Lower leg skin (tissue), 4 donors: ENCODE measurements around the gene TNFRSF1A. TPM values are rescaled to one million over a fixed set of nuclear protein-coding genes. Genes with fewer than 3 reads are reported as not detected.

Experiments
- DNase-seq, 2 donors: peaks; one replicate each; pipeline ENCODE4 v3.0.0-alpha.2; 2019; ENCODE audit warnings: low spot score in 2 of 2
- H3K4me3 ChIP-seq: fragments of 200-600 bp; sonication (generic); 2 replicates; pipeline ENCODE4 v1.5.1; 2017; ENCODE audit warnings: mild to moderate bottlenecking, low read depth; ENCODE audit not compliant: poor library complexity, severe bottlenecking
- POLR2A ChIP-seq, 2 donors: fragments of 450-650 bp; IDR thresholded peaks; one replicate each; pipeline ENCODE4 v1.6.1; 2016 to 2017; ENCODE audit warnings: antibody characterized with exemption in 2 of 2, mild to moderate bottlenecking in 1 of 2, moderate library complexity in 1 of 2
- WGBS, 2 donors: methylation state at CpG; one replicate each; pipeline ENCODE4 v1.1.5; 2018; 5-methylcytosine and 5-hydroxymethylcytosine counted together
- intact Hi-C: fragments of 100-400 bp; cut with DNase I; formaldehyde crosslinking; loops from one replicate; pipeline ENCODE4 v1.15.0; 2023; ENCODE audit warnings: low total_unique reads
- total RNA-seq, 4 donors: library from RNA; depleted of rRNA; stranded (reverse); fragments of >200 nt; gene quantifications; one replicate each; pipeline ENCODE4 v1.1.0, GENCODE V29; 2016
- TF ChIP-seq, protein P1 (sequence below), 3 donors: fragments of 450-650 bp; IDR thresholded peaks; one replicate each; pipeline ENCODE4 v1.5.1; 2016; ENCODE audit warnings: antibody characterized with exemption in 3 of 3, mild to moderate bottlenecking in 3 of 3, moderate library complexity in 2 of 3

The TNFRSF1A gene
- total RNA-seq, 4 donors from 2014 or later = 104 to 252 (median 186) TPM

DNA sequence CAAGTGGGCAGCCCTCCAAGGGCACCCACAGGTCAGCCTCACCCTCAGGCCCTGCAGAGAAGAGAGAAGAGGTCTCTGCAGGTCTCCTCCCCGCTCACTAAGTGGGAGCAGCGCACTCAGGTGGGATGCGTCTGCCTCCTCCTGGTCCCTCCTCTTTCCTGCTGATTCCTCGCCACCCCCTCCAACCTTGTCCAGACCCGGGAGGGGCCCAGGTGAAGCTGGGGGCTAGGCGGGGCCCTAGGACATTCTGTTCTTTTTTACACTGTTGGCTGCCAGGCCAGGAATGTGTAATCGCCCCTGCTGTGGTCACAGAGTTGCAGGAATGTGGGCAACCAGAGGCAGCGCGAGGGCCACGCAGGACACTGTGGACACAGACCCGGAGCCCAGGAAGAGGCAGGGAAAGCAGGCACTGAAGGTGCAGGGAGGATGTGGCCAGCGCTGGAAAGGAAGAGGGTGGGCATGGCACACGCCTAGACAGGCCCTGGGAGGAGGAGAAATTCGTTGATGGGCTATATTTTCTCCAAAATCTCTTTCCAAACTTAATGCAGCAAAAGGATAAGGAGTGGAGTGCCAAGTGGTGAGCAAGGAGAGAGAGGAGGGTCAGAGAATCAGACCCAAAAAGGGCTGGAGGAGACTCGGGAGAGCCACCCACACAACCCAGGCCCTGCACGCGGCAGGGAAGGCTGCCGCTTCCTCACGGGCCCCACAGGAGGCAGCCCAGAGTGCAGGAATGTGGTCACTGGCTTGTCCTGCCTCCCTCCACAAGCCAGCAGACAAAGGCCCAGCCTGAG, 34.4 kb upstream of the TNFRSF1A start:
- 37 to 41% methylated on average over 19 of the region's 19 CpGs for WGBS, 2 donors
- TF ChIP-seq POLR2A (IDR thresholded peaks at IDR 0.05) = no peak
- TF ChIP-seq, protein P1, sequence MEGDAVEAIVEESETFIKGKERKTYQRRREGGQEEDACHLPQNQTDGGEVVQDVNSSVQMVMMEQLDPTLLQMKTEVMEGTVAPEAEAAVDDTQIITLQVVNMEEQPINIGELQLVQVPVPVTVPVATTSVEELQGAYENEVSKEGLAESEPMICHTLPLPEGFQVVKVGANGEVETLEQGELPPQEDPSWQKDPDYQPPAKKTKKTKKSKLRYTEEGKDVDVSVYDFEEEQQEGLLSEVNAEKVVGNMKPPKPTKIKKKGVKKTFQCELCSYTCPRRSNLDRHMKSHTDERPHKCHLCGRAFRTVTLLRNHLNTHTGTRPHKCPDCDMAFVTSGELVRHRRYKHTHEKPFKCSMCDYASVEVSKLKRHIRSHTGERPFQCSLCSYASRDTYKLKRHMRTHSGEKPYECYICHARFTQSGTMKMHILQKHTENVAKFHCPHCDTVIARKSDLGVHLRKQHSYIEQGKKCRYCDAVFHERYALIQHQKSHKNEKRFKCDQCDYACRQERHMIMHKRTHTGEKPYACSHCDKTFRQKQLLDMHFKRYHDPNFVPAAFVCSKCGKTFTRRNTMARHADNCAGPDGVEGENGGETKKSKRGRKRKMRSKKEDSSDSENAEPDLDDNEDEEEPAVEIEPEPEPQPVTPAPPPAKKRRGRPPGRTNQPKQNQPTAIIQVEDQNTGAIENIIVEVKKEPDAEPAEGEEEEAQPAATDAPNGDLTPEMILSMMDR (IDR thresholded peaks at IDR 0.05) = no peak
- DNase-seq = peak in 1 of 2 donors; percentile 91
- H3K4me3 ChIP-seq = no peak overlapping the region
- intact Hi-C loops = loop anchor here (5.0 kb wide), 1 partner anchor 39 kb away; no protein-coding TSS in a partner anchor

DNA sequence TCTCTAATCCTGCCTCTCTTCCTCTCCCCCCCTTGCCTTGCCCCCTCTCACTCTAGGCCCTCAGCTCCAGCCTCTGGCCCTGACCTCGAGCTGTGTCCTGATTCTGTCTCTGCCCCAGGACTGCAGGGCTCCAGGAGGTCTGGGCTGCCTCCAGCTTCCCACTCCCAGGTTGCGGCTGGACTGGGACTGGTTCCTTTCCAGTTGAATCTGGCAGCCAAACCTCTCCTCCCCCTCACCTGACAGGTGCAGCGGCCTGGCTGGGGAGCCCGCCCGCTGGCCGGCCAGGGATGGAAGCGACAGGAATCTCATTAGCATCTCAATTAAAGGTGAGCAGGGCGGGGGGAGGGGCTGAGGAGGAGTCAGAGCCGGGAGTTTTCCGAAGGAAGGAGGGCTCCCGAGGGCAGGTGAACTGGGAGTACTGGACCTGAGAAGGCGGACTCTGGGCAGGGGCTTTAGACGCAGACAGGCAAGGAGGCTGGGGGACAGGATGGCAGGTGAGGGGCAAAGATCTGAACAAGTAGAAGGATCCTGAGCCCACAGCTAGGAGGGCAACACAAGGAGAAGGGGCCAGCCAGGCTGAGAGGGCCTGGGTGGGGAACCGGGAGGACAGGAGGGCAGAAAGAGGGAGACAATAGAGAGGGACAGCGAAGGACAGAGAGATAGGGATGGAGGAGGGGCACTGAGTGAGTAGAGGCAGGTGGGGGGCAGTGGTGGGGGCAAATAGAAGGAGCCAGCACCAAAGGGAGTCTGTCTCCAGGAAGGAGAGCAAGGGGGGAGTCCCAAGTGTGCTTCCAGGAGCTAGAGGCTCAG, 33.6 kb upstream of the TNFRSF1A start, which contains the start of gene SCNN1A:
Gene SCNN1A, minus strand, starts transcription at position 295 of the 810 bp plus-strand sequence. CDS start 780 bp downstream, outside the sequence.
- intact Hi-C loops = loop anchor here (5.0 kb wide), 1 partner anchor 38 kb away; no protein-coding TSS in a partner anchor
- no peak for TF ChIP-seq POLR2A (IDR thresholded peaks at IDR 0.05)
- TF ChIP-seq, protein P1 (IDR thresholded peaks at IDR 0.05) = no peak
- WGBS, 2 donors = 48 to 74% methylated on average over 15 of the region's 15 CpGs
- H3K4me3 ChIP-seq = no peak within 1 kb of the TSS
- DNase-seq = peak in 1 of 2 donors; percentile 88

DNA sequence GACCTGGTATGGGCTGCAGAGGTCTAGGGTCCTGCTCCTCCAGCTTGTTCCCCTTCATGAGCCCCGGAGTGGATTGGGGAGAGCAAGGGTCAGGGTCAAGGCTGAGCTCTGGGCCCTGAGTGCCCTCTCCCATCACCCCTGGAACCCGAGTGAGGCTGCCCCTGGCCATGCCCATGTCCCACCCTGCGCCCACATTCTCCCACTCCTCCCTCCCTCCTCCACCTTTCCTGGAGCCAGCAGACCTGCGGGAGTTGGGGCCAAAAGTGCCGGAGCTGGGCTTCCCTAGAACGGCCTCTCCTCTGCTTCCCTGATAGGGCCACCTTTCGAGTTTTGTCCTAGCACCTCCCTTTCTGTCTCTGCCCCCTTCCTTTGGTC, 32.9 kb upstream of the TNFRSF1A start:
- no peak overlapping the region for H3K4me3 ChIP-seq
- intact Hi-C loops = loop anchor here (5.0 kb wide), 1 partner anchor 37 kb away; no protein-coding TSS in a partner anchor
- WGBS, 2 donors = 64 to 73% methylated on average over 7 of the region's 7 CpGs
- TF ChIP-seq, protein P1 (IDR thresholded peaks at IDR 0.05) = no peak
- no peak for TF ChIP-seq POLR2A (IDR thresholded peaks at IDR 0.05)
- no peak for DNase-seq

DNA sequence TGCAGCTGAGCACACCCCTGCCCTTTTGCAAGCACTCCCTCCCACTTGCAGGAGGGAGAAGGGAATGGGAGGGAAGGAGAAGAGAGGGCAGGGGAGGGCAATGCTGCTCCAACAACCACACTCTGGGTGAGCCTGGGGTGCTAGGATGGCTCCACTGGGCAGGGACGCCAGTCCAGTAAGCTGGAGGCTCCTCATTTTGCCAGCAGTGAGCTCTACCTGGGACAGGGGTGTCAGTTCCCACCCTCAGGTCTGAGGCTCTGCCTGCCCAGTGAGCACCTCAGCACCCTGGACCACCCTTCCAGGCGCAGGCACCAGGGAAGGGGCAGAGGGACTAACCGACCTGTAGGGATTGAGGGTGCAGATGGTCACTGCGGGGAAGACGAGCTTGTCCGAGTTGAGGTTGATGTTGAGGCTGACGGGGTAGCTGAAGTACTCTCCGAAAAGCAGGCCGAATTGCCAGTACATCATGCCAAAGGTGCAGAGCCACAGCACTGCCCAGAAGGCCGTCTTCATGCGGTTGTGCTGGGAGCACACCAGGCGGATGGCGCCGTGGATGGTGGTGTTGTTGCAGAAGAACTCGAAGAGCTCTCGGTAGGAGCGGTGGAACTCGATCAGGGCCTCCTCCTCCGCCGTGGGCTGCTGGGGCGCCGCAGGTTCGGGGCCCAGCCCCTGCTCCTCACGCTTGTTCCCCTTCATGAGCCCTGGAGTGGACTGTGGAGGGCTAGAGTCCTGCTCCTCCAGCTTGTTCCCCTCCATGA, 32.3 kb upstream of the TNFRSF1A start:
- TF ChIP-seq, protein P1 (IDR thresholded peaks at IDR 0.05) = no peak
- TF ChIP-seq POLR2A (IDR thresholded peaks at IDR 0.05) = no peak
- no peak for DNase-seq
- no peak overlapping the region for H3K4me3 ChIP-seq
- intact Hi-C loops = no loop called here
- WGBS, 2 donors = 90 to 94% methylated on average over 22 of the region's 24 CpGs

DNA sequence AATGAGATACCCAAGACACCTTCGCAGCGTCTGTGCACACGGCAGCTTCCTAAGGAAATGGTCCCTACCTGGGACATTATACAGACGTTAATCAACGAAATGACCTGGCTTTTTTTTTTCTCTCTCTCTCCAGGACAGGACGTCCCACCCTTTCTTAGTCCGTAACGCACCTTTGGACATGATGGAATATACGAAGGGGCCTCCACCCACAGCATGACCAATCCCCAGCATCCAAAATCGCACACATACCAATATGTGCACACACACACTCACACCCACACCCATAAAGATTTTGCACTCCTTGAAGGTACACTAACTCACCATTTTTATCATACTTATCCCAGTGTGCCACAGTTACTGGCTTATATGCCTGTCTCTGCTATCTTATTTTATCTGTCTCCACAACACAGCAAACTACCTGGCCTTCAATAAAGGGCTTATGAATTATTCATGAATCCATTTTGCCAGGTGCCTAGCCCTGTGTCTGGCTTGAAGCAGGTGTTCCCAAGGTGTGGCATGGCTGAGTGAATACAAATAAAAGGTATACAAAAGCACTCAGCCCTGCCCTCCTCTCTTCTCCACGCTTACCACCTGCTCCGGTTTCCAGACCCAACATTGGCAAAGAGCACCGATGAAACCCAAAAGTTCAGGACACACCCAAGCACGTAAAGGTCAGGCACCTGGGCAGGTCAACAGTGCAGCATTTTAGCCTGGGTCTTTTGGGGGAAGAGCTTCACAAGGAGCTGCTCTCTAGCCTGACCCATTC, 31.3 kb upstream of the TNFRSF1A start:
- TF ChIP-seq, protein P1 (IDR thresholded peaks at IDR 0.05) = no peak
- no peak for TF ChIP-seq POLR2A (IDR thresholded peaks at IDR 0.05)
- H3K4me3 ChIP-seq = no peak overlapping the region
- intact Hi-C loops = no loop called here
- no peak for DNase-seq
- 44 to 60% methylated on average over 14 of the region's 14 CpGs for WGBS, 2 donors
